Psoas muscle (tissue), 7 donors: ENCODE results near the gene COX7A2L. TPM values are rescaled to one million over a fixed set of nuclear protein-coding genes. Genes with fewer than 3 reads are reported as not detected.

Experiments used
- polyA plus RNA-seq, 3 donors: library from polyadenylated mRNA; stranded (reverse); fragments of 200-250 nt; gene quantifications; one replicate each; pipeline ENCODE4 v1.2.3, GENCODE V29; 2013
- total RNA-seq, 4 donors: library from RNA; stranded (reverse); fragmentation: NEBNext Ultra II Directional in 2 of 4; extraction: Animal tissue kit (Norgen Biotek cat#: 25700) in 2 of 4; gene quantifications; one replicate each; pipeline versions ENCODE4 v1.2.1 to v1.2.4, GENCODE V29; 2021 to 2023
- donor health status: healthy with polysubstance abuse.
- donor health status: DM: no; HTN: no; CAD: no; lungs with moderate emphysema.
- donor health status: Bipolar disorder and iron deficiency.
- donor health status: healthy.
- donor health status: DM: no; HTN: no; CAD: no.
- donor health status: DM: no; HTN: no; CAD: no.
- donor health status: DM: yes; HTN: yes; CAD: no.

COX7A2L gene
- total and polyA plus RNA-seq, 7 donors = 58.1 to 176 (median 75.4) TPM

Other genes with a start within 250 kb of the COX7A2L start
- 1 to 10 TPM; 4.4 to 7.5 (median 6.0) TPM for gene EML4, start 191.9 kb downstream of the COX7A2L start, total RNA-seq
- 1 to 10 TPM; 2.7 to 8.9 (median 3.0) TPM for gene EML4, start 191.9 kb downstream of the COX7A2L start, polyA plus RNA-seq
- gene KCNG3, start 132.8 kb upstream of the COX7A2L start, total RNA-seq = not detected
- gene KCNG3, start 132.8 kb upstream of the COX7A2L start, polyA plus RNA-seq = not detected
- gene MTA3, start 207.4 kb upstream of the COX7A2L start, total RNA-seq = 10 to 100 TPM; 10.7 to 19.8 (median 16.4) TPM
- 1 to 10 TPM; 5.3 to 9.1 (median 8.4) TPM for gene MTA3, start 207.4 kb upstream of the COX7A2L start, polyA plus RNA-seq